Measurements from ENCODE around the gene SPAG16.

The SPAG16 gene

GRCh38 chr2:213733893-213734292, 449.6 kb downstream of the SPAG16 start:
- peak; percentile 50 for DNase-seq (ENCODE audit: low read depth)
- TF ChIP-seq CTCF (IDR thresholded peaks at IDR 0.05; ENCODE audit: low read depth, low read length, missing control alignments), result no peak
- H3K4me3 ChIP-seq (ENCODE audit: low read depth, low read length), result no peak overlapping the region

- no peak for DNase-seq (ENCODE audit: low read depth)
- no peak for TF ChIP-seq CTCF (IDR thresholded peaks at IDR 0.05; ENCODE audit: low read depth, low read length, missing control alignments)
- H3K4me3 ChIP-seq (ENCODE audit: low read depth, low read length), result no peak overlapping the region
These were observed 456.2 kb downstream of the SPAG16 start for GRCh38 chr2:213740453-213740852.

- peak; percentile 83 for DNase-seq (ENCODE audit: low read depth)
- peak overlapping the region; percentile 16; the same call in 1 of the 2 replicates for H3K4me3 ChIP-seq (ENCODE audit: low read depth, low read length)
- no peak for TF ChIP-seq CTCF (IDR thresholded peaks at IDR 0.05; ENCODE audit: low read depth, low read length, missing control alignments)
These were observed 467.2 kb downstream of the SPAG16 start for GRCh38 chr2:213751446-213751845.

- TF ChIP-seq CTCF (IDR thresholded peaks at IDR 0.05; ENCODE audit: low read depth, low read length, missing control alignments), result no peak
These were observed 468.3 kb downstream of the SPAG16 start for GRCh38 chr2:213752575-213752974.

GRCh38 chr2:213757525-213757924, 473.3 kb downstream of the SPAG16 start:
- H3K4me3 ChIP-seq (ENCODE audit: low read depth, low read length), result no peak overlapping the region
- no peak for DNase-seq (ENCODE audit: low read depth)
- TF ChIP-seq CTCF (IDR thresholded peaks at IDR 0.05; ENCODE audit: low read depth, low read length, missing control alignments), result no peak

More at GRCh38 chr2:213752575-213752974, 468.3 kb downstream of the SPAG16 start:
- H3K4me3 ChIP-seq (ENCODE audit: low read depth, low read length), result peak overlapping the region; percentile 23; the same call in 1 of the 2 replicates
- DNase-seq (ENCODE audit: low read depth), result no peak

GRCh38 chr2:213763354-213763753, 479.1 kb downstream of the SPAG16 start:
- no peak for DNase-seq (ENCODE audit: low read depth)

More at GRCh38 chr2:213763354-213763753, 479.1 kb downstream of the SPAG16 start:
- TF ChIP-seq CTCF (IDR thresholded peaks at IDR 0.05; ENCODE audit: low read depth, low read length, missing control alignments), result no peak
- no peak overlapping the region for H3K4me3 ChIP-seq (ENCODE audit: low read depth, low read length)
